NCI-H2107 treated with DMSO at 0.1 percent for 48 hours (cell line): ENCODE results near the gene MYB.
A peak's percentile ranks its signal among the peaks of the same experiment; 100 is the strongest.
"Not testable (repeated sequence)": the region's sequence is repeated elsewhere in the genome, so short reads cannot be mapped to it uniquely, and the experiment has no call there.

Experiments
- DNase-seq: peaks from one replicate; lab custom pipeline; 2025; ENCODE audit not compliant: unreplicated experiment; lab: John Stamatoyannopoulos, UW

The MYB gene

DNA sequence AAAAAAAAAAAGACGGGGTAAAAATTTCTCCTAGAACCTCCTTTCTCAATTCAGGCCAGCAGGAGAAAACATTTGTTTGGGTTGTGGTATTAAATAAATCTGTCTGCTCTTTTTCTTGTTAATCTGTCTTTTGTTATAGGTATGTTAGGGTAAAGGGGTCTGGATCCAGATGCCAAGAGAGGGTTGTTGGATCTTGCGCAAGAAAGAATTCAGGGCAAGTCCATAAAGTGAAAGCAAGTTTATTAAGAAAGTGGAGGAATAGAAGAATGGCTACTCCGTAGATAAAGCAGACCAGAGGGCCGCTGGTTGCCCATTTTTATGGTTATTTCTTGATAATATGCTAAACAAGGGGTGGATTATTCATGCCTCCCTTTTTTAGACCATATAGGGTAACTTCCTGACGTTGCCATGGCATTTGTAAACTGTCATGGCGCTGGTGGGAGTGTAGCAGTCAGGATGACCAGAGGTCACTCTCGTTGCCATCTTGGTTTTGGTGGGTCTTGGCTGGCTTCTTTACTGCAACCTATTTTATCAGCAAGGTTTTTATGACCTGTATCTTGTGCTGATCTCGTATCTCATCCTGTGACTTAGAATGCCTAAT lies 65.4 kb downstream of the MYB start:
- not testable (repeated sequence) for DNase-seq

- no peak for DNase-seq
These were observed 69.1 kb downstream of the MYB start for GRCh38 chr6:135250234-135250633.

GRCh38 chr6:135250751-135251497 lies 69.8 kb downstream of the MYB start:
- DNase-seq = peak; percentile 70

DNA sequence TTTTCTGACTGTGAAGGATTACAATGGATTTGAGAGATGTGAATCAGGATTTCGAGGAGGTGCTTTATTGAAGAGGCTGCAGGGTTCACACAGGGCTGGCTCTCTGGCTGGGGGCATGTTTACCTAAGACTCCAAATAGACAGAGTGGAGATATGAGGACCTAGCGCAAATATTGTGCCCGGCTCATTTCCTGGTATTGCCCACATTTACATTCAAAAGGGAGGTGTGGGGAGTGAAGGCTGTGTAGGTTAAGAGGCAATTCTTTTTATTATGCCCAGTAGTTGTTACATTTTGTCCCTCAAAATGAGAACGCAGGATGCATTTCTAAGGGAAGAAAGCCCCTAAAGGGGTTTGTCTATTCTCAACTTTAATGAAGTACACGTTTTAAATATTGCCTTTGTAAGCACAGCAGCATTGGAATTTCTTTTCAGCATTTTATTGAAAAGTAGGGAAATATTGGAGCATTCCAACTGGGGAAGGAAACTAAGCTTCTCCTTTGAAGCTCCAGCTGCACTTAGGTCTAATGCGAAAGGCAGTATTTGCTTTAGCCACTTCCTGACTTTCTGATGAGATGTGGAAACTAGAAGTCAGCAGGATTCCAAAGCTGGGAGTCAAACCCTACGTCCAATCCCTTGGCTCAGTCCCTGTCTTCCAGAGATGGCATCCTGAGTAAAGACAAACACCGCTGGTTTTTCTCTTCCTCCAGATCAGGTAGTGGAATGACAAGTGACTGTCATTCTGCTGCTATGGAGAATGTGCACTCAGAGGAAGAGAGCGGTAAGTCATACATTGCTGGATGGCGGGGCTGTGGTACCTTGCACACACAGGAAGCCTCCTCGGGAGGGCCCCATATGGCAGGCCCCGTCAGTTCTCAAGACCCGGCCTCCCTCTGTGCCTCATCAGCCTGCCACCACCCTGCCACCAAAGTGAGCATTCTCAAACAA lies 70.7 kb downstream of the MYB start:
- DNase-seq = peak; percentile 61

DNA sequence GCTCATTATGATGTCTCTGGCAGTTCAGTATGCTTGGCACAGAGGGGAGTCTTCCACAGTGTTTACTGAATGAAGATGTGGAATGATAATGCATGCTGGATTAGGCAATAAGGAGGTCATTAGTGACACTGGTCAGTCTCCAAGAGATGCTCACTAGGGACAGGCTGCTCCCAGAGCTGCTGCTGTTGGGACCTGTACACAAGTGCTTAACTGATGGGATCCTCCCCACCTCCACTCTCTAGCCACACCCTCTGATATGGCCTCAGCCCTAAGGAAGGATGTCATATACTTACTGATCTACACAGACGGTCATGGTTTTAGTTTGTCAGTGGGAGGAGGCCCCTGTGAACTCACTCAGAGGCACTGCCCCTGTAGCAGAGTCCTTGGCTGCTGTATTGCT lies 73.4 kb downstream of the MYB start:
- no peak for DNase-seq

DNA sequence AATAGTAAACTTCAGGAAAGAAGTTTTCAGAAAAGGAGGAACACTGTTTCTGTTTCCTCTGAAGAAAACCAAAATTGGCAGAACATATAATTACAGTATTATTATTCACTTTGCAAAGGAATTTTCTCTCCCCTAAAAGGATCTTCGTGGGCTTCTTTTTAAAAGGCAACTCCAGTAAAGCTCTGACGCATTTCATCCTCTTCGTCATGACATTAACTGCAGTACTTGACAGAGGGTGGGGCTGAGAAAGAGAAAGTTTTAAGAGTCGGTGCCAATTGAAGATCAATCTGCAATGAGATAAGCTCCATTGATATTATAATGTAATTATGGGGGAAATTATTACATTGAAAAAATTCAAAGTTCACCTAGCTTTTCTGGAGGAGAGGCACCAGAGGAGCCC lies 75.8 kb downstream of the MYB start:
- no peak for DNase-seq

GRCh38 chr6:135257631-135258405 lies 76.7 kb downstream of the MYB start:
- DNase-seq = no peak

DNA sequence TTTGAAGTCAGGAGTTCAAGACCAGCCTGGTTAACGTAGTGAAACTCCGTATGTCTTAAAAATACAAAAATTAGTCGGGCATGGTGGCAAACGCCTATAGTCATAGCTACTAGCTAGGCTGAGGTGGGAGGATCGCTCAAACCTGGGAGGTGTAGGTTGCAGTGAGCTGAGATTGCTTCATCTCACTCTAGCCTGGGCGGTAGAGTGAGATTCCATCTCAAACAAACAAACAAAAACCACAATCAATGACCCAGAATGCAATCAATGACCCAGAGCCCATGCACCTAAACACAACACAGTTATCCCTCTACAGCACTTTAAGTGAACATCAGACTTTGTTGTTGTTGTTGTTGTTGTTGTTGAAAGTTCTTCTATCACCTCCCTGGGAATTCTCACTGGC lies 77.9 kb downstream of the MYB start:
- no peak for DNase-seq

DNA sequence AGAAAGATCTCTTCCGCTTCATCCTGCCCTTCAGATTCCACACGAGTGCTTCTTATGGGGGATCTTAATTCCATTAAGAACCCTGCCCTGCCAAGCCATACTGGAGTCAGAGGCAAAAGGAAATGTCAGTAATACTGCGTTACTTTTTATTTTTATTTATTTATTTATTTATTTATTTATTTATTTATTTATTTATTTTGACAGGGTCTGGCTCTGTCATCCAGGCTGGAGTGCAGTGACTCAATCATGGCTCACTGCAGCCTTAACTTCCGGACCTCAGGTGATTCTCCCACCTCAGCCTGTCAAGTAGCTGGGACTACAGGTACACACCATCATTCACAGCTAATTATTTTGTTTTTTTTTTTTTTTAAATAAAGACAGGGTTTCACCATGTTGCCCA lies 79.5 kb downstream of the MYB start:
- DNase-seq = no peak

DNA sequence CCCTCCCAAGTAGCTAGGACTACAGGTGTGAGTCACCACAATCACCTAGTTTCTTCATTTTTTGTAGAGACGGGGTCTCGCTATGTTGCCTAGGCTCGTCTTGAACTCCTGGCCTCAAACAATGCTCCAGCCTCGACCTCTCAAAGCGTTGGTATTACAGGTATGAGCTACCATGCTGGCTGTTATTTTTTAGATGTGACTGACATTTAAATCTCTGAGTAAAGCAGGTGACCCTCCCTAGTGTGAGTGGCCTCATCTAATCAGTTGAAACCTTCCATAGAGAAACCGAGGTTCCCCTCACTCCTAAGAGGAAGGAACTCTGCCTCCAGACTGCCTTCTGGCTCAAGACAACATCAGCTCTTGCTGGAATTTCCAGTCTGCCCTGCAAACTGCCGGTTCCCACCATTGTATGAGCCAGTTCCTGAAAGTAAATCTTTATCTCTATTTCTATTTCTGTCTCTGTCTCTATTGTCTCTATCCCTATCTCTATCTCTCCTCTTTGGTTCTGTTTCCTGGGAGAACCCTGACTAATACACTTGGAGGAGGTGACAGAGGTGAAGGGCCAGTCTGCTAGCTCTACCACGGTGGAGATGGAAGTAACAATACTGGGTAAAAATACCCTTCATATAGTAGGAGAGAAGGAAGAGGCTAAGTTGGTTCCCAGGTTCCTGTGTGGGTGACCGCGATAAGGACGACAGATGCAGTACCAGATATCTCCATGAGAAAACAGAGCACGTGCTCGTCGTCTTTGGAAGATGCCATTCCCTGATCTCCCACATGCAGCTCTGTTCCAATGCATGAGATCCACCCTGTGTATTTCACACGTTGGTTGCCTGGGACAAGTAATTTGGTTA lies 81.0 kb downstream of the MYB start:
- DNase-seq = no peak

- no peak for DNase-seq
These were observed 84.2 kb downstream of the MYB start for GRCh38 chr6:135265278-135265677.

DNA sequence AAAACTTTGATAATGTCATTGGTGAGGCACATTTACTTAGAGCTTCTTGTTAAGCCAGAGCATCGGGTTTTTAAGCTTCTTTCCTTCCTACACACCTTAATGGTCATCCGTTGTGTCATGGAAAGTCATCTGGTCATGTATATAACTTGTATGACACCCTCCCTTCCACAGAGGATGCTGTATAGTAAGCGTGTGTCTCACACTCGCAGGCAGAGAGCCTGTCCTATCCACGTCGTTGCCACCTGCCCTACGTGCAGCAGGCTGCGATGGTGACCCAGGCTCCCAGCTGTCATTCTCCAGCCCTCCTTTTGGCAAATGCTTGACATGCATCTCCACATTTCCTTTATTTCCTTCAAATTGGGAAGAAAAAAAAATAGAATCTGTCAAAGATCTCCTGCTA lies 85.6 kb downstream of the MYB start:
- no peak for DNase-seq

DNA sequence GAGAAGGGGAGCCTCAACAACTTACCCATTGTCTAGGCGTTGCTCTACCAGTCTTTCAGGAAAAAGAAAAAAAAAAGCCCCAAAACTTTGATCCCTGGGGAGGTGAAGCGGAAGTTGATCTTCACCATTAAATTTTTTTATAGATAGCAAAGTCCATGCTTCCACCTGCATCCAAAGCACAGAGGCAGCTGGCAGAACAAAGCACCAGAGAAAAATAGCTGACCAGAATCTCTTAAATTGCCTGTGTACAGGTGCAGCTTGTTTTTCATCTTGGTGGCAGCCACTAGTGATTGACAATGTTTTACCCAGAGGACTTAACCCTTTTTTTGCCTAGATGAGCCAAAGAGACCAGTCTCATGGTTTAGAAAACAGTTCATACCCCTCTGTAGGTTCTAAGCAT lies 86.0 kb downstream of the MYB start:
- peak; percentile 94 for DNase-seq

DNA sequence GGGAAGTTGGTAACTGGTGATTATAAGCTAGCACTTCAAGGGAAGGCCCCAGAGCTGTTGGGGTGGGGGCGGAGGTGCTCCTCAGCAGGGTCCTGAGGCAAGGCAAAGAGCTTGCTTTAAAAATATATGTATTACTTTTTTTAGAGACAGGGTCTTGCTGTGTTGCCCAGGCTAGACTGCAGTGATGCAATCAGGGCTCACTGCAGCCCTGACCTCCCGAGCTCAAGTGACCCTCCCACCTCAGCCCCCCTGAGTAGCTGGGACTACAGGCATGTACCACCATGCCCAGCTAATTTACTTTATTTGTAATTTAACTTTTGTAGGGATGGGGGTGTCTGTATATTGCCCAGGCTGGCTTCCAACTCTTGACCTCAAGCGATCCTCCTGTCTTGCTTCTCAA lies 87.2 kb downstream of the MYB start:
- DNase-seq = no peak

GRCh38 chr6:135268740-135269139 lies 87.6 kb downstream of the MYB start:
- DNase-seq = no peak
